Dedifferentiated amniotic fluid mesenchymal stem cell (primary cell): Measurements from ENCODE around the gene NUDT9.
"Not testable (repeated sequence)": the region's sequence is repeated elsewhere in the genome, so short reads cannot be mapped to it uniquely, and the experiment has no call there.

Experiments
- DNase-seq: peaks from one replicate; pipeline ENCODE4 v3.0.0-alpha.2; 2016; ENCODE audit errors: extremely low spot score

The NUDT9 gene

GRCh38 chr4:87462102-87462501, 39.7 kb downstream of the NUDT9 start:
- no peak for DNase-seq

- peak; percentile 59 for DNase-seq
Measured at GRCh38 chr4:87465739-87466366, 43.5 kb downstream of the NUDT9 start.

GRCh38 chr4:87469390-87469789, 47.0 kb downstream of the NUDT9 start:
- no peak for DNase-seq

- DNase-seq = no peak
Measured at GRCh38 chr4:87476934-87477333, 54.6 kb downstream of the NUDT9 start.

- DNase-seq = no peak
Measured at GRCh38 chr4:87478732-87479250, 56.4 kb downstream of the NUDT9 start.

GRCh38 chr4:87481377-87481776, 59.0 kb downstream of the NUDT9 start:
- no peak for DNase-seq

- not testable (repeated sequence) for DNase-seq
Measured at GRCh38 chr4:87483247-87483646, 60.9 kb downstream of the NUDT9 start.

- not testable (repeated sequence) for DNase-seq
Measured at GRCh38 chr4:87488666-87489065, 66.3 kb downstream of the NUDT9 start.

- no peak for DNase-seq
Measured at GRCh38 chr4:87489678-87490077, 67.3 kb downstream of the NUDT9 start.

GRCh38 chr4:87490664-87491369, 68.4 kb downstream of the NUDT9 start:
- DNase-seq = no peak

- DNase-seq = no peak
Measured at GRCh38 chr4:87491436-87491835, 69.1 kb downstream of the NUDT9 start.

- DNase-seq = not testable (repeated sequence)
Measured at GRCh38 chr4:87491851-87492250, 69.5 kb downstream of the NUDT9 start.

GRCh38 chr4:87493115-87493514, 70.7 kb downstream of the NUDT9 start:
- DNase-seq = no peak

- no peak for DNase-seq
Measured at GRCh38 chr4:87497159-87497558, 74.8 kb downstream of the NUDT9 start.

GRCh38 chr4:87497578-87497977, 75.2 kb downstream of the NUDT9 start:
- DNase-seq = no peak

- peak; percentile 67 for DNase-seq
Measured at GRCh38 chr4:87498446-87498900, 76.1 kb downstream of the NUDT9 start.

- DNase-seq = no peak
Measured at GRCh38 chr4:87499403-87500091, 77.2 kb downstream of the NUDT9 start.

GRCh38 chr4:87500092-87500462, 77.7 kb downstream of the NUDT9 start:
- DNase-seq = no peak

GRCh38 chr4:87502580-87503238, 80.3 kb downstream of the NUDT9 start:
- no peak for DNase-seq

- no peak for DNase-seq
Measured at GRCh38 chr4:87505862-87506261, 83.5 kb downstream of the NUDT9 start.

- DNase-seq = peak; percentile 95
Measured at GRCh38 chr4:87506974-87507701, 84.8 kb downstream of the NUDT9 start.
